ENCODE measurements around the gene TCERG1L. TPM values are rescaled to one million over a fixed set of nuclear protein-coding genes. Genes with fewer than 3 reads are reported as not detected.

The TCERG1L gene
- total RNA-seq, 2 donors from 2014 or later, result 4.0 to 4.2 TPM

DNA sequence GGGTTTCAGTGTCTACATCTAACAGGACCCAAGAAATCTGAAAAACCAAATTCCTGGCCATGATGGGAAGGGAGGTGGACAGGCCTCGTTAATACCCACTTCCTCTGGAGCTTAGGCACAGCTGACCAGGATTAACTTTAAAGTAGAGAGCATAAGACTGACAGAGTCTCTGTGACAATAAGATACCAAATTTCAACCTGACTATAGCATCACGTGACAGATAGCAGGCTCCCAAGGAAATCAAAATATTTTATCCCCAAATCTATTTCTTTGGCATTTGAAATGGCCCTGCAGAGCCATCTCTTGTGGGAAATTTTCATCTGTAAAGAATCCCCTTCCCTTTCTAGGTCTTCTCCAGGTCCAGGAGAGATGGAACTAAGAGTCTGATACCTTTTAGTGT is 258.3 kb downstream of the TCERG1L start:
- peaks cover 0 to 7% (median 0%) of the 10 kb centered on the region in 3 donors for H3K9me3 ChIP-seq
- H3K27me3 ChIP-seq, result no peaks in the 10 kb centered on the region
- H3K4me3 ChIP-seq, result no peak overlapping the region
- no peaks in the 10 kb centered on the region for H3K4me1 ChIP-seq
- H3K36me3 ChIP-seq (replicated peaks in 1 of 2; ENCODE audit: insufficient read depth in 1 of 2, low read depth in 2 of 2), result no peaks in the 10 kb centered on the region
- no peak for ATAC-seq
- TF ChIP-seq POLR2A (IDR thresholded peaks at IDR 0.05) (no peak), CTCF (IDR thresholded peaks at IDR 0.05) (no peak)
- H3K27ac ChIP-seq, result no peak overlapping the region
- WGBS, 2 donors, result 70 to 73% methylated on average over 2 of the region's 2 CpGs
- intact Hi-C loops (cut with DNase I), result no loop called here
- DNase-seq, result no peak

DNA sequence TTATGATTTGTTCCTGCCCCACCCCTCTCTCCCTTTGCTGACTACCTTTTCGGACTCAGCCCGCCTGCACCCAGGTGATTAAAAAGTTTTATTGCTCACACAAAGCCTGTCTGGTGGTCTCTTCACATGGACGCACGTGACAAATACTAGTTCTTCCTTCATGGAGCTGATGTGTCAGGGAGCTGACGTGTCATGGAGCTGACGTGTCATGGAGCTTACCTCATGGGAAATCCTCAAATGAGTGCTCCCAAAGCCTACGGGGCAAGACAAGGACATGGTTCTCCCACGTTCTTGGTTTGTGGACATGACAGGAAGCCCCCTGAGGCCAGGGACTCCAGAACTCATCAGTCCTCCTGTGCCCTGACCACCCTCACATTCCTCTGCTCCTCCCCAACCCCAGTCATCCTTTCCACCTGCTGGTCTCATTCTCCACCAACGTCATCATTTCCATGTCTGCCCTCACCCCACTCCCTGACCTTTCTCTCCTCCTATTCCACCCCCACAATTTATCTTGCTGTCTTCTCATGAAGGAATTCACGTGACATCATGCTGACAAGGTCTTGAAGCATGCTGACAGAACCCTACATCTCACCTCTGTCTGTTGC is 261.3 kb downstream of the TCERG1L start:
- 64 to 69% methylated on average over 10 of the region's 10 CpGs for WGBS, 2 donors
- H3K9me3 ChIP-seq, result peaks cover 0 to 7% (median 0%) of the 10 kb centered on the region in 3 donors
- no peaks in the 10 kb centered on the region for H3K27me3 ChIP-seq
- H3K4me3 ChIP-seq, result no peak overlapping the region
- ATAC-seq (no peak), DNase-seq (no peak)
- no peaks in the 10 kb centered on the region for H3K36me3 ChIP-seq (replicated peaks in 1 of 2; ENCODE audit: insufficient read depth in 1 of 2, low read depth in 2 of 2)
- no peak overlapping the region for H3K27ac ChIP-seq
- intact Hi-C loops (cut with DNase I), result no loop called here
- no peaks in the 10 kb centered on the region for H3K4me1 ChIP-seq
- no peak for TF ChIP-seq POLR2A (IDR thresholded peaks at IDR 0.05)
- TF ChIP-seq CTCF (IDR thresholded peaks at IDR 0.05), result no peak

- TF ChIP-seq POLR2A (IDR thresholded peaks at IDR 0.05) (no peak), CTCF (IDR thresholded peaks at IDR 0.05) (no peak)
- WGBS, 2 donors, result 30 to 51% methylated on average over 3 of the region's 3 CpGs
- intact Hi-C loops (cut with DNase I), result no loop called here
- ATAC-seq (no peak), DNase-seq (no peak)
- H3K4me3 ChIP-seq, result no peak overlapping the region
- H3K4me1 ChIP-seq, result no peaks in the 10 kb centered on the region
- H3K27ac ChIP-seq, result no peak overlapping the region
- H3K27me3 ChIP-seq, result no peaks in the 10 kb centered on the region
- H3K36me3 ChIP-seq (replicated peaks in 1 of 2; ENCODE audit: insufficient read depth in 1 of 2, low read depth in 2 of 2), result no peaks in the 10 kb centered on the region
- peaks cover 0 to 7% (median 0%) of the 10 kb centered on the region in 3 donors for H3K9me3 ChIP-seq
Observed at GRCh38 chr10:131049016-131049415, 262.5 kb downstream of the TCERG1L start.

DNA sequence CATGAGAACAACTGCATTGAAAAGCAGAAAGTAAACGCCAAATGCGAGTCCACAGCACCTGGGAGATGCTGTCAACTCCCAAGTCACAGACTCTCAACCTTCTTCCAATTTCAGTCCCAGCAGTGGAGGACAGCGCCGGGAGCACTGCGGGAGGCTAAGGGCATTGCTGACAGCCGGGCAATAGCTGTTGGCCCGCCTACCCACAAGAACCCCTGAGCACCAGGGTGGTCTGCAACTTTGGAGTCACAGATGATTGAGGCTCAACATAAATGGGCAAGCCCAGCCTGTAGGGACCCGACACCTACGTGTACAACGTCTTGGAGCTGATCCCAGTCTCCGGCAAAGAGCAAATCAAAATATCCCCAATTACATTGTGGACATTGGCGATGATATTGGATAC is 262.9 kb downstream of the TCERG1L start:
- intact Hi-C loops (cut with DNase I), result no loop called here
- DNase-seq (no peak), ATAC-seq (no peak)
- 21 to 34% methylated on average over 10 to 12 of the region's 12 CpGs for WGBS, 2 donors
- no peak overlapping the region for H3K4me3 ChIP-seq
- no peaks in the 10 kb centered on the region for H3K27me3 ChIP-seq
- H3K27ac ChIP-seq, result no peak overlapping the region
- TF ChIP-seq POLR2A (IDR thresholded peaks at IDR 0.05), result no peak
- no peak for TF ChIP-seq CTCF (IDR thresholded peaks at IDR 0.05)
- H3K9me3 ChIP-seq, result peaks cover 0 to 7% (median 0%) of the 10 kb centered on the region in 3 donors
- no peaks in the 10 kb centered on the region for H3K36me3 ChIP-seq (replicated peaks in 1 of 2; ENCODE audit: insufficient read depth in 1 of 2, low read depth in 2 of 2)
- H3K4me1 ChIP-seq, result no peaks in the 10 kb centered on the region

DNA sequence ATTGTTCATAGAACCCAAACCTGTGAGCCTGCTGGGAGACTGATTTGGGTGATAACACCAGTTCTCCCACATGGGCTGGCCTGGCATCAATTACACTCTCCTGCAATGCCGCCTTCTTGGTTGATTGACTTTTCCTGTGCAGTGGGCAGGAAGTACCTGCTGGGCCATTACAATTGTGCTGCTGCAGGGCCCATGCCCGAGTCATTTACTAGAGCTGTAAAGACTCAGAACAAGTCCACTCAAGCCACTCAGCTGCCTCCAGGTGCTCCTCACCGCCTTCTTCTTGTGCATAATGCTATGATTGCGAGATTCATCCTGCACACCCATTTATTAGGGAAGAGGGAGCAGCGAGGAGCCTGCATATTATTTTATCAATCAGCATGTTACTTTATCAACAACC is 264.0 kb downstream of the TCERG1L start:
- Histone ChIP-seq H3K9me3 (peaks cover 0 to 7% (median 0%) of the 10 kb centered on the region in 3 donors), H3K27ac (no peak overlapping the region), H3K27me3 (no peaks in the 10 kb centered on the region), H3K4me3 (no peak overlapping the region), H3K4me1 (no peaks in the 10 kb centered on the region), H3K36me3 (replicated peaks in 1 of 2; ENCODE audit: insufficient read depth in 1 of 2, low read depth in 2 of 2) (no peaks in the 10 kb centered on the region)
- no peak for DNase-seq
- no peak for ATAC-seq
- TF ChIP-seq POLR2A (IDR thresholded peaks at IDR 0.05) (no peak), CTCF (IDR thresholded peaks at IDR 0.05) (no peak)
- WGBS, 2 donors, result 64 to 65% methylated on average over 5 of the region's 5 CpGs
- intact Hi-C loops (cut with DNase I), result no loop called here

Measured in body of pancreas (tissue), 4 donors.